SK-N-SH treated with all-trans-retinoic acid at 6 μM for 48 hours (cell line): ENCODE data around the gene IRGQ.

ENCODE experiments used
- BACH2 ChIP-seq: fragments of 250-450 bp; sonication (Bioruptor Pico); IDR thresholded peaks from 2 replicates; pipeline ENCODE4 v1.9.0; 2021; ENCODE audit warnings: mild to moderate bottlenecking, borderline replicate concordance
- CSRNP3 ChIP-seq: fragments of 250-450 bp; sonication (Bioruptor Pico); IDR thresholded peaks from 2 replicates; pipeline ENCODE4 v1.5.1; 2021; ENCODE audit warnings: mild to moderate bottlenecking, moderate library complexity
- ESRRG ChIP-seq: fragments of 250-450 bp; sonication (Bioruptor Pico); IDR thresholded peaks from 2 replicates; pipeline ENCODE4 v1.6.1; 2021; ENCODE audit warnings: mild to moderate bottlenecking
- GLIS3 ChIP-seq: fragments of 250-450 bp; sonication (Bioruptor Pico); IDR thresholded peaks from 2 replicates; pipeline ENCODE4 v1.5.0; 2020; ENCODE audit warnings: mild to moderate bottlenecking, moderate library complexity
- ISL1 ChIP-seq: fragments of 250-450 bp; sonication (Bioruptor Pico); IDR thresholded peaks from 2 replicates; pipeline ENCODE4 v2.1.2; 2022; ENCODE audit warnings: mild to moderate bottlenecking, moderate library complexity
- PATZ1 ChIP-seq: fragments of 250-450 bp; sonication (Bioruptor Pico); IDR thresholded peaks from 2 replicates; pipeline ENCODE4 v1.8.0; 2020; ENCODE audit warnings: mild to moderate bottlenecking, moderate library complexity, borderline replicate concordance
- POU6F1 ChIP-seq: fragments of 250-450 bp; sonication (Bioruptor Pico); IDR thresholded peaks from 2 replicates; pipeline ENCODE4 v1.8.0; 2021; ENCODE audit warnings: low read depth, mild to moderate bottlenecking, moderate library complexity, borderline replicate concordance
- SNAI2 ChIP-seq: fragments of 250-450 bp; sonication (Bioruptor Pico); IDR thresholded peaks from 2 replicates; pipeline ENCODE4 v1.5.0; 2020; ENCODE audit warnings: mild to moderate bottlenecking, moderate library complexity
- TOX ChIP-seq: fragments of 250-450 bp; sonication (Bioruptor Pico); IDR thresholded peaks from 2 replicates; pipeline ENCODE4 v1.8.0; 2021; ENCODE audit warnings: mild to moderate bottlenecking, moderate library complexity, borderline replicate concordance

- TF ChIP-seq PATZ1 (CRISPR knock-in tag) (no peak), POU6F1 (no peak), ISL1 (no peak), CSRNP3 (CRISPR knock-in tag) (no peak), GLIS3 (CRISPR knock-in tag) (no peak), TOX (CRISPR knock-in tag) (no peak), ESRRG (CRISPR knock-in tag) (no peak), SNAI2 (no peak), BACH2 (CRISPR knock-in tag) (no peak)
Measured at GRCh38 chr19:43636121-43636683, 40.3 kb upstream of the IRGQ start.
